ENCODE results near the gene ATN1. TPM values are rescaled to one million over a fixed set of nuclear protein-coding genes. Genes with fewer than 3 reads are reported as not detected.

The ATN1 gene
- polyA plus RNA-seq, 3 donors: 38.1 to 127 (median 119) TPM

- WGBS, 3 donors: 6 to 10% (median 7%) methylated on average over 16 of the region's 16 CpGs
- no peak overlapping the region for H3K27ac ChIP-seq (ENCODE audit: low read depth, low read length)
These were observed 34.0 kb downstream of the ATN1 start for GRCh38 chr12:6961695-6962284.

GRCh38 chr12:6962285-6963015, 34.7 kb downstream of the ATN1 start:
- 12 to 64% (median 61%) methylated on average over 21 to 25 of the region's 25 CpGs for WGBS, 3 donors
- no peak overlapping the region for H3K27ac ChIP-seq (ENCODE audit: low read depth, low read length)

GRCh38 chr12:6963016-6963731, 35.4 kb downstream of the ATN1 start:
- no peak overlapping the region for H3K27ac ChIP-seq (ENCODE audit: low read depth, low read length)
- WGBS, 3 donors: 16 to 81% (median 79%) methylated on average over 27 to 32 of the region's 32 CpGs

- 16 to 69% (median 66%) methylated on average over 17 of the region's 17 CpGs for WGBS, 3 donors
- H3K27ac ChIP-seq (ENCODE audit: low read depth, low read length): no peak overlapping the region
These were observed 36.1 kb downstream of the ATN1 start for GRCh38 chr12:6963791-6964413.

- H3K27ac ChIP-seq (ENCODE audit: low read depth, low read length): no peak overlapping the region
- WGBS, 3 donors: 39 to 78% (median 72%) methylated on average over 7 to 8 of the region's 8 CpGs
These were observed 36.9 kb downstream of the ATN1 start for GRCh38 chr12:6964605-6965025.

GRCh38 chr12:6965026-6965661, 37.4 kb downstream of the ATN1 start:
- no peak overlapping the region for H3K27ac ChIP-seq (ENCODE audit: low read depth, low read length)
- WGBS, 3 donors: 10 to 22% (median 18%) methylated on average over 12 of the region's 12 CpGs

- H3K27ac ChIP-seq (ENCODE audit: low read depth, low read length): no peak overlapping the region
- 57 to 81% (median 80%) methylated on average over 4 of the region's 4 CpGs for WGBS, 3 donors
These were observed 38.0 kb downstream of the ATN1 start for GRCh38 chr12:6965714-6966113.

- WGBS, 3 donors: 43 to 86% (median 83%) methylated on average over 7 of the region's 7 CpGs
These were observed 38.6 kb downstream of the ATN1 start for GRCh38 chr12:6966351-6966750.

GRCh38 chr12:6967651-6968100, 39.9 kb downstream of the ATN1 start:
- H3K27ac ChIP-seq (ENCODE audit: low read depth, low read length): no peak overlapping the region
- 59 to 90% (median 87%) methylated on average over 10 of the region's 10 CpGs for WGBS, 3 donors

More at GRCh38 chr12:6966351-6966750, 38.6 kb downstream of the ATN1 start:
- H3K27ac ChIP-seq (ENCODE audit: low read depth, low read length): no peak overlapping the region

- H3K27ac ChIP-seq (ENCODE audit: low read depth, low read length): no peak overlapping the region
- WGBS, 3 donors: 63 to 87% (median 81%) methylated on average over 9 of the region's 9 CpGs
These were observed 40.7 kb downstream of the ATN1 start for GRCh38 chr12:6968426-6968825.

GRCh38 chr12:6970096-6970527, 42.4 kb downstream of the ATN1 start:
- 0 to 1% (median 0%) methylated on average over 28 to 31 of the region's 31 CpGs for WGBS, 3 donors

GRCh38 chr12:6974180-6974579, 46.4 kb downstream of the ATN1 start:
- H3K27ac ChIP-seq (ENCODE audit: low read depth, low read length): no peak overlapping the region
- WGBS, 3 donors: 84 to 95% (median 93%) methylated on average over 6 of the region's 6 CpGs

More at GRCh38 chr12:6970096-6970527, 42.4 kb downstream of the ATN1 start:
- no peak overlapping the region for H3K27ac ChIP-seq (ENCODE audit: low read depth, low read length)

- H3K27ac ChIP-seq (ENCODE audit: low read depth, low read length): no peak overlapping the region
- WGBS, 3 donors: 85 to 93% (median 89%) methylated on average over 2 of the region's 2 CpGs
These were observed 47.7 kb downstream of the ATN1 start for GRCh38 chr12:6975297-6976032.

GRCh38 chr12:6977653-6978052, 49.9 kb downstream of the ATN1 start:
- H3K27ac ChIP-seq (ENCODE audit: low read depth, low read length): no peak overlapping the region
- 79 to 80% (median 80%) methylated on average over 10 of the region's 10 CpGs for WGBS, 3 donors

- 77 to 94% (median 81%) methylated on average over 6 of the region's 6 CpGs for WGBS, 3 donors
- H3K27ac ChIP-seq (ENCODE audit: low read depth, low read length): no peak overlapping the region
These were observed 50.4 kb downstream of the ATN1 start for GRCh38 chr12:6978188-6978587.

GRCh38 chr12:6978611-6979011, 50.9 kb downstream of the ATN1 start:
- WGBS, 3 donors: 56 to 82% (median 81%) methylated on average over 3 of the region's 3 CpGs
- H3K27ac ChIP-seq (ENCODE audit: low read depth, low read length): no peak overlapping the region

- no peak overlapping the region for H3K27ac ChIP-seq (ENCODE audit: low read depth, low read length)
- 37 to 86% (median 86%) methylated on average over 6 of the region's 6 CpGs for WGBS, 3 donors
These were observed 51.3 kb downstream of the ATN1 start for GRCh38 chr12:6979021-6979420.

- H3K27ac ChIP-seq (ENCODE audit: low read depth, low read length): no peak overlapping the region
- WGBS, 3 donors: 73 to 88% (median 78%) methylated on average over 3 of the region's 3 CpGs
These were observed 51.7 kb downstream of the ATN1 start for GRCh38 chr12:6979453-6979852.
